ENCODE measurements around the gene RIOX2.

RIOX2 gene

GRCh38 chr3:97996988-97997387, 24.8 kb upstream of the RIOX2 start:
- Mint-ChIP-seq H3K27ac (no peak overlapping the region), H3K4me1 (no peaks in the 10 kb centered on the region), H3K4me3 (no peak overlapping the region), H3K27me3 (peaks cover 32% of the 10 kb centered on the region), H3K9me3 (no peaks in the 10 kb centered on the region)
- no peak for DNase-seq
- no peak for ATAC-seq

- DNase-seq, result no peak
- H3K27ac Mint-ChIP-seq, result no peak overlapping the region
- H3K27me3 Mint-ChIP-seq, result peaks cover 23% of the 10 kb centered on the region
- no peak overlapping the region for H3K4me3 Mint-ChIP-seq
- H3K4me1 Mint-ChIP-seq, result peaks cover 24% of the 10 kb centered on the region
- ATAC-seq, result no peak
- H3K9me3 Mint-ChIP-seq, result no peaks in the 10 kb centered on the region
These were observed 22.2 kb upstream of the RIOX2 start for GRCh38 chr3:97994328-97994945.

- Mint-ChIP-seq H3K27me3 (peaks cover 23% of the 10 kb centered on the region), H3K4me1 (peaks cover 25% of the 10 kb centered on the region), H3K9me3 (peaks cover 6% of the 10 kb centered on the region in 2 donors), H3K27ac (no peak overlapping the region), H3K4me3 (no peak overlapping the region)
- ATAC-seq (no peak), DNase-seq (no peak)
These were observed 21.3 kb upstream of the RIOX2 start for GRCh38 chr3:97993526-97993925.

- no peak overlapping the region for H3K4me3 Mint-ChIP-seq
- peaks cover 23% of the 10 kb centered on the region for H3K27me3 Mint-ChIP-seq
- H3K27ac Mint-ChIP-seq, result no peak overlapping the region
- DNase-seq, result no peak
- H3K4me1 Mint-ChIP-seq, result peaks cover 25% of the 10 kb centered on the region
- H3K9me3 Mint-ChIP-seq, result peaks cover 10 to 12% of the 10 kb centered on the region in 2 donors
- ATAC-seq, result no peak
These were observed 20.4 kb upstream of the RIOX2 start for GRCh38 chr3:97992547-97993173.

GRCh38 chr3:97991293-97991682, 19.1 kb upstream of the RIOX2 start:
- DNase-seq (no peak), ATAC-seq (no peak)
- H3K27me3 Mint-ChIP-seq, result peaks cover 23% of the 10 kb centered on the region
- peaks cover 10 to 12% of the 10 kb centered on the region in 2 donors for H3K9me3 Mint-ChIP-seq
- peak overlapping the region; percentile 38 to 57 for H3K27ac Mint-ChIP-seq
- peak overlapping the region; percentile 57 to 62 for H3K4me3 Mint-ChIP-seq
- H3K4me1 Mint-ChIP-seq, result peaks cover 25% of the 10 kb centered on the region

GRCh38 chr3:97990624-97991292, 18.5 kb upstream of the RIOX2 start:
- peak overlapping the region in 1 of 2 donors; percentile 38 for H3K27ac Mint-ChIP-seq

GRCh38 chr3:97988784-97989568, 16.7 kb upstream of the RIOX2 start:
- ATAC-seq (peak; percentile 79), DNase-seq (peak in 1 of 2 donors; percentile 13)
- Mint-ChIP-seq H3K4me3 (no peak overlapping the region), H3K9me3 (peaks cover 10 to 12% of the 10 kb centered on the region in 2 donors), H3K27ac (peak overlapping the region in 1 of 2 donors; percentile 83), H3K27me3 (peaks cover 18% of the 10 kb centered on the region), H3K4me1 (peaks cover 25% of the 10 kb centered on the region)

More at GRCh38 chr3:97990624-97991292, 18.5 kb upstream of the RIOX2 start:
- DNase-seq, result peak in 1 of 2 donors; percentile 16
- ATAC-seq, result no peak
- Mint-ChIP-seq H3K4me1 (peaks cover 25% of the 10 kb centered on the region), H3K9me3 (peaks cover 10 to 12% of the 10 kb centered on the region in 2 donors), H3K4me3 (peak overlapping the region; percentile 57 to 62), H3K27me3 (peaks cover 23% of the 10 kb centered on the region)

- H3K4me3 Mint-ChIP-seq, result no peak overlapping the region
- ATAC-seq (no peak), DNase-seq (no peak)
- peaks cover 10 to 12% of the 10 kb centered on the region in 2 donors for H3K9me3 Mint-ChIP-seq
- H3K27me3 Mint-ChIP-seq, result peaks cover 1% of the 10 kb centered on the region
- H3K4me1 Mint-ChIP-seq, result peaks cover 35% of the 10 kb centered on the region
- no peak overlapping the region for H3K27ac Mint-ChIP-seq
These were observed 15.1 kb upstream of the RIOX2 start for GRCh38 chr3:97987306-97987705.

GRCh38 chr3:97983933-97984491, 11.8 kb upstream of the RIOX2 start:
- DNase-seq (no peak), ATAC-seq (no peak)
- Mint-ChIP-seq H3K27me3 (no peaks in the 10 kb centered on the region), H3K4me1 (peaks cover 28% of the 10 kb centered on the region), H3K4me3 (no peak overlapping the region), H3K27ac (no peak overlapping the region), H3K9me3 (peaks cover 9 to 11% of the 10 kb centered on the region in 2 donors)

GRCh38 chr3:97981886-97982285, 9.7 kb upstream of the RIOX2 start:
- peak; percentile 85 for ATAC-seq
- peak overlapping the region; percentile 37 to 51 for H3K4me3 Mint-ChIP-seq
- DNase-seq, result peak in 1 of 2 donors; percentile 34
- no peaks in the 10 kb centered on the region for H3K27me3 Mint-ChIP-seq
- peaks cover 28% of the 10 kb centered on the region for H3K4me1 Mint-ChIP-seq
- no peaks in the 10 kb centered on the region for H3K9me3 Mint-ChIP-seq
- peak overlapping the region; percentile 89 to 98 for H3K27ac Mint-ChIP-seq

- ATAC-seq (no peak), DNase-seq (no peak)
- no peak overlapping the region for H3K4me3 Mint-ChIP-seq
- H3K9me3 Mint-ChIP-seq, result no peaks in the 10 kb centered on the region
- H3K4me1 Mint-ChIP-seq, result peaks cover 35% of the 10 kb centered on the region
- no peaks in the 10 kb centered on the region for H3K27me3 Mint-ChIP-seq
- no peak overlapping the region for H3K27ac Mint-ChIP-seq
These were observed 7.4 kb upstream of the RIOX2 start for GRCh38 chr3:97979610-97980009.

GRCh38 chr3:97975466-97975865, 3.2 kb upstream of the RIOX2 start:
- Mint-ChIP-seq H3K27ac (no peak overlapping the region), H3K4me3 (no peak overlapping the region), H3K4me1 (peaks cover 34% of the 10 kb centered on the region), H3K27me3 (no peaks in the 10 kb centered on the region), H3K9me3 (no peaks in the 10 kb centered on the region)
- no peak for ATAC-seq
- no peak for DNase-seq

GRCh38 chr3:97974996-97975395, 2.8 kb upstream of the RIOX2 start:
- H3K27me3 Mint-ChIP-seq, result no peaks in the 10 kb centered on the region
- ATAC-seq, result no peak
- no peak overlapping the region for H3K4me3 Mint-ChIP-seq
- H3K27ac Mint-ChIP-seq, result no peak overlapping the region
- no peaks in the 10 kb centered on the region for H3K9me3 Mint-ChIP-seq
- DNase-seq, result no peak
- peaks cover 39% of the 10 kb centered on the region for H3K4me1 Mint-ChIP-seq

- Mint-ChIP-seq H3K27me3 (no peaks in the 10 kb centered on the region), H3K4me1 (peaks cover 59% of the 10 kb centered on the region), H3K27ac (peak overlapping the region in 1 of 2 donors; percentile 77), H3K4me3 (peak overlapping the region; percentile 75 to 85), H3K9me3 (no peaks in the 10 kb centered on the region)
- no peak for ATAC-seq
- no peak for DNase-seq
These were observed 745 bp upstream of the RIOX2 start for GRCh38 chr3:97972976-97973375.

GRCh38 chr3:97970956-97971620, 1.1 kb downstream of the RIOX2 start:
- H3K9me3 Mint-ChIP-seq, result no peaks in the 10 kb centered on the region
- no peak for DNase-seq
- H3K27me3 Mint-ChIP-seq, result no peaks in the 10 kb centered on the region
- peak overlapping the region; percentile 98 for H3K27ac Mint-ChIP-seq
- no peak for ATAC-seq
- peak overlapping the region; percentile 81 to 94 for H3K4me3 Mint-ChIP-seq
- H3K4me1 Mint-ChIP-seq, result peaks cover 74% of the 10 kb centered on the region
